HG03135 (cell line): Measurements from ENCODE around the gene LIG4.

ENCODE experiments used
- ATAC-seq: cut with Tn5 transposase; IDR thresholded peaks from one replicate; pipeline ENCODE4 v1.9.1; 2021; ENCODE audit warnings: mild to moderate bottlenecking, moderate library complexity; ENCODE audit not compliant: unreplicated experiment

Gene LIG4

GRCh38 chr13:108195146-108195545, 20.2 kb downstream of the LIG4 start:
- ATAC-seq = no peak

GRCh38 chr13:108194435-108194936, 20.9 kb downstream of the LIG4 start:
- no peak for ATAC-seq

GRCh38 chr13:108193806-108194205, 21.5 kb downstream of the LIG4 start:
- no peak for ATAC-seq

DNA sequence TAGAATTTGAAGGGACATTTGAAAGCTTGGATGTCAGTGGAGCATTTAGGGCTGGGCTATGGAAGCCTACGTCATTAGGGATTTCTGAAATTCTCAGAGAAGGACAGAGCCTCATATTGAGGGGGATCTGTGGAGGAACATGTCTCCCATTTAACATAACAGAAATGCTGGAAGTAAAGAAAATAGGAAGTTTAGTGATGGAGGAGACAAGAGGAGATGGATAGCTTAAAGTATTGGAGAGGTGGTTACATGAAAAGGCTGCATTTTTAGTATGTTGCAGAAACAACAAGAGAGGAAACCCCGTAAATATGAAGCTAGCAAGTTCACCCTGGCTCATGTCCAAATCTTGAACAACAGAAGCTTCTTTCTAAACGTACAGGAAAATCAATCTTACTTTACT, 24.4 kb downstream of the LIG4 start:
- no peak for ATAC-seq

DNA sequence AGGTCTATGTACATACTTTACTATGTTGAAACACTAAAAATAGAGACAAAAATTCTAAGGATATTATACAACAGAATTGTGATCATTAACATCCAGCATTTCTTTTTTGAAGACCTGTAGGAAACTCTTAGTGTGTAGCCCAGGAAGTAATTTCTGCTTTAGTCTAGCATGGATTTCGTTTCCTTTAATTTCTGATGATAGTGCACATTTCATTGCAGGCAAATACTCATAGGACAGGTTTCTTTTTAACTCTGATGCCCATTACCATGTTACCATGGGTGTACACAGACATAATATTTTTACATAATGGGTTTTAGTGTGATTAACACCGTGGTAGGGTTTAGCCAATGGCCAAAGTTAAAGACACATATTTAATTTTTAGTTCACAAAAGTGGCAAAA, 27.1 kb downstream of the LIG4 start:
- ATAC-seq = no peak

DNA sequence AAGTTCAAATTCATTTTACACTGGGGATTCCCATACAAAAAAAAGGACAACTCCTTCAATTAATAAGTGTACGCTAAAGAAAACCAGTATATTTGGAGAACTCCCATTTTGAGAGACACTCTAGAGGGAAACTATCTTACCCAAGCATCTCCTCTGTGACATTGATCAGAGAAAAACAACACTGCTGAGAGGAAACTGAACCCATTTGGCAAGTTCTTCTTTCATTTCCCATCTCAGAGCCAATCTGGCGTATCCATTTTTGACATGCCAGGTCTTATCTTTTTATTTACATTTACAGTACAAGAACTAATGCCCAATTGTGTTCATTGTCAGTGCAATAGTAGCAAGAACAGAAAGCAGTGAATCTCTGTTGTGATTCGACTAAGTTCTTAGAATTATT, 30.1 kb downstream of the LIG4 start:
- ATAC-seq = no peak

- no peak for ATAC-seq
Observed at GRCh38 chr13:108182652-108183051, 32.7 kb downstream of the LIG4 start.

- no peak for ATAC-seq
Observed at GRCh38 chr13:108178078-108178477, 37.3 kb downstream of the LIG4 start.

- no peak for ATAC-seq
Observed at GRCh38 chr13:108176685-108177274, 38.6 kb downstream of the LIG4 start.

DNA sequence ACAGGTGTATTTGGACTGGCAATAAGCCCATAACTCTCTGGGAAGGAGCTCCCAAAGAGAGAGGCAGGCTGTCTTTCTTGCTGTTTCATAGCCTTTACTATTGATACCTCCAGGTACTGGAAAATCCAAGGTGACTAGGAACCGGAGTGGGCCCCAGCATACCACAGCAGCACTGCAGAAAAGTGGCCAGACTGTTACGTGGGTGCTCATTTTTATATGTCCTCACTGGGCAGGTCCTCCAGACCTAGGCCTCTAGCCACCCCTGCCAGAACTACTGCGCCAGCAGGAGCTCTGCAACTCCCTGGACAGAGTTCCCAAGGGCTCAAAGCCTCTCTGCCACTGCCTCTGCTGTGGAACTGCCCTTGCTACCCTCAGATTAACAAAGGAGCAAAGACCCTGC, 46.4 kb downstream of the LIG4 start:
- no peak for ATAC-seq

DNA sequence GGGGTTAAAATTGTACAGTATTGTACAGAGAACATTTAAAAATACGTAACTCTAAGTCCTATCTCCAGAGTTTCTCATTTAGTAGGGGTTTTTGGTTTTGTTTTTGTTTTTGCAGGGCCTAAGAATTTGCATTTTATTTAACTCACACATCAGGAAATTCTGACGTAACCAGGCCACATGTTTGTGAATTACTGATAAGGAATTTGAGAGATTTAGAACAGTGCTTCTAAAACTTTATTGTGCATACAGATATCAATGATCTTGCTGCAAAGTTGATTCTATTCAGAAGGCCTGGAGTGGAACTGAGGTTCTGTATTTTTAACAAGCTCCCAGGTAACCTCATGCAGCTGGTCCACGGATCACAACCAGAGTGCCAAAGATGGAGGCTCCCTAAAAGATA, 49.3 kb downstream of the LIG4 start:
- ATAC-seq = no peak

DNA sequence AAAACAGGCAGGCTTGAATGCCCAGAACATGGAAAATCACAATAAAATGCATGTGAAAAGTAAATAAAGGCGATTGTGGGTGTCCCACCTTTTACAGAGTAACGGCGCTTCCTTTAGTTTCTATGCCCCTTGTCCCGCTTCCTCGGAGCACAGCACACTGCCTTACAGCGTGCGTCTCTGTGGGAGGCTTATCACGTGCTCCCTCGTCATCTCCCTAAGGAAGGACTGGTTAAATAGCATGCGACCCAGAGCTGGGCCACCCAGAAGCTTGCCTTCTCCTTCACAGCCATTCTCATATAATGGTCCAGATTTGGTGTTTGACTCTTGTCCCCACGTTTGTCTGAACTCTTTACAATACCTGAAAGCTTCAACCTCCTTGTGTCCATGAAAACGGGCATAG, 56.6 kb downstream of the LIG4 start:
- ATAC-seq = no peak
